DMS114 treated with DMSO at 0.1 percent for 48 hours (cell line): Measurements from ENCODE around the gene MGME1.
"Not testable (repeated sequence)": the region's sequence is repeated elsewhere in the genome, so short reads cannot be mapped to it uniquely, and the experiment has no call there.

Experiments
- DNase-seq: peaks from one replicate; lab custom pipeline; 2025; ENCODE audit not compliant: unreplicated experiment; lab: John Stamatoyannopoulos, UW

The MGME1 gene

DNA sequence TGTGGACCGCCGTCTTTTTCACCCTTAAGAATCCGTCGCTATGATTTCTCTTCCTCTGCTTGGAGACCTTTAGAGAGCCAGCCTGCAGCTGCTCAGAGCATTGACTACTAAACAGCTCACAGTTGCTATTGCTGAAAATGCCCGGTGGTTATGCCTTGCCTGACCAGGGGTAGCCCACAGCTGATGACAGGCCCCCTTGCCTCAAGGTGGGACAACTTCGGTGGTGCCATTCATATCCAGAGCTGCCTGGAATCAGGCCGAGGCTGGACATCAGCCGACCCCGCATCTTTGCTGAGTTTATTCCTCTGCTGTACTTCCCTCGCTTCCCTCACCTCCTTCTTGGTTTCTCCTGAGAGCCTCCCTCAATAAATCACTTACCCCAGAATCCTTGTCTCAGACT, 49.3 kb downstream of the MGME1 start:
- DNase-seq = no peak

GRCh38 chr20:18019068-18019467, 50.2 kb downstream of the MGME1 start:
- DNase-seq = no peak

DNA sequence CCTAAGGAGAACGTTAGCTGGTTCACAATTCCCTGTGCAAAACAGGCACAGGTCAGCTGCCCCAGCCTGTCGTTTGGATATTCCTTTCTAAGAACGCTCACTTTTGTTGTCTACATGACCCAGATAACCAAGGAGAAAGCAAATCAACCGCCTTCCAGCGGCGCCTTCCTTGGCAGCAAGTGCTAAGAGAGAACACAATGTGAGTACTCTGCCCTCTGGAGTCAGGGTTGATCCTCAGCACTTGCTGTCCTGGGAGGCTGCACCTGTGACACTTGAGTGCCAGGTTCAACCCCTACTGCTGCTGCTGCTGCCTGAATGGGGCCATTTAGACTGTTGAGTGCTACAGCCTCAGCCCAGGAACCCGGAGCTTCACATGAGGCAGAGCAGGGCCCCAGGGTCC, 52.1 kb downstream of the MGME1 start:
- no peak for DNase-seq

- no peak for DNase-seq
Measured at GRCh38 chr20:18024606-18025127, 55.8 kb downstream of the MGME1 start.

DNA sequence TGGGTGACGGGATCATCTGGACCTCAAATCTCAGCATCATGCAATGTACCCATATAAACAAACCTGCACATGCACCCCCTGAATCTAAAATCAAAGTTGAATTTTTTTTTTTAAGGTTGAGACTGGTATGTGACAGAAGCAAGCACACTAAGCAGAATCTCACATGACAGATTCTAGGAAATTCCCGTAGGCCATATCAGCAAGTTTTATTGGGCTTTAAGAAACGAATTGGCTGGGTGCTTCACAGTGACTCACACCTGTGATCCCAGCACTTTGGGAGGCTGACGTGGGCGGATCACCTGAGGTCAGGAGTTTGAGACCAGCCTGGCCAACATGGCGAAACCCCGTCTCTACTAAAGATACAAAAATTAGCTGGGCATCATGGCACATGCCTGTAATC, 58.2 kb downstream of the MGME1 start:
- DNase-seq = not testable (repeated sequence)

DNA sequence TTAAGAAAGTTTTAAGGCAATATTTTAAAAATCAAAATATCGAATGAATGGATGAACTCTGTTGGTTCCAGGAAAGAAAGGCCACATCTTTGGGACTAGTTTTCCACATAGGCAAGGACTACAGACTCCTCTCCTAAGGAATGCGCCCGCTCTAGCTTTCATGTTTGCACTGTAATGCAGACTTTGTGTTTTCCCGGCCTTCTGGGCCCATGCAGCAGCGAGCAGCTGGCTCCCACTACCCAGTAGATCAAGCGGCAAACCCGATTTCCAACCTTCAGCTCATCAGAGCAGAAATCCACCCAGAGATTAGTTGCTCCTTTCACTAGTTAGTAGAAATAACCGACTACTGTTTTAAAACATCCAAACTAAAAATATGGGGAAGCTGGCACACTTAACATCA, 61.2 kb downstream of the MGME1 start:
- no peak for DNase-seq

DNA sequence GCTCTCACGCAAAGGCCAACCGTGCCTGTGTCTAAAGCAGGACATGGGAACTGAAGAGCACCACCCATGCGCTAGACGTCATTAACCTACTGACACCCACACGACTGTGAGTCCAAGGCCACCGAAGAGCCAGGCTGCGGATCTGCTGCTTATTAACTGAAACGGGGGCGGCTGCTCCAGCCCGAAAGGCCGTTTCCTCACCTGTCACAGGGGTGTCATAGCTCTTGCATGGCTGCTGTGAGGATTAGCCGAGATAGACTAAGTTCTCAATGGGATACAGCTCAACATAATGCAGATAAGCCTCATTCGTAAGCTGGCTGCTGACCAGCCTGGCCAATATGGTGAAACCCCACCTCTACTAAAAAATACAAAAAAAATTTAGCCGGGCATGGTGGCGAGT, 62.2 kb downstream of the MGME1 start:
- DNase-seq = no peak

GRCh38 chr20:18031888-18032509, 63.2 kb downstream of the MGME1 start:
- DNase-seq = no peak

GRCh38 chr20:18032977-18033892, 64.4 kb downstream of the MGME1 start:
- no peak for DNase-seq

GRCh38 chr20:18034039-18034438, 65.2 kb downstream of the MGME1 start:
- DNase-seq = no peak

DNA sequence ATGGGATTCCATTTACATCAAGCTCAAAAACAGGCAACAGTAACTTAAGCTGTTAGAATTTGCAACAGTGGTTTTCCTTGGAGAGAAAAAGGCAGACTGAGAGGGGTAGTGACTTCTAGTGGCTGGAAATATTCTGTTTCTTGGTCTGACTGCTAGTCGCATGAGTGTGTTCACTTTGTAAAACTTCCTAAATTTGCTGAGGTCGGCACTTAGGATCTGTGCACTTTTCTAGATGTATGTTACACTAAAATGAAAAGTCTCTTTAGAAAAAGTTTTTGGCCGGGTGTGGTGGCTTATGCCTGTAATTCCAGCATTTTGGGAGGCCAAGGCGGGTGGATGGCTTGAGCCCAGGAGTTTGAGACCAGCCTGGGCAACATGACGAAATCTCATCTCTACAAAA, 70.2 kb downstream of the MGME1 start:
- DNase-seq = no peak
